ENCODE data around the gene ACAD10. TPM values are rescaled to one million over a fixed set of nuclear protein-coding genes. Genes with fewer than 3 reads are reported as not detected.

Gene ACAD10
- total RNA-seq, 1 donor from 2014 or later: 24.0 TPM

- Histone ChIP-seq H3K27me3 (ENCODE audit: low read depth) (no peaks in the 10 kb centered on the region), H3K9me3 (no peaks in the 10 kb centered on the region), H3K27ac (no peak overlapping the region), H3K36me3 (peaks cover 100% of the 10 kb centered on the region), H3K4me3 (no peak overlapping the region), H3K4me1 (no peaks in the 10 kb centered on the region)
- ATAC-seq: no peak
- DNase-seq: no peak
- intact Hi-C loops (cut with DNase I): no loop called here
- no peak for TF ChIP-seq CTCF (IDR thresholded peaks at IDR 0.05)
Measured at GRCh38 chr12:111656016-111656415, 29.8 kb upstream of the ACAD10 start.

GRCh38 chr12:111664499-111664898 is 21.4 kb upstream of the ACAD10 start:
- H3K9me3 ChIP-seq: no peaks in the 10 kb centered on the region
- ATAC-seq (no peak), DNase-seq (no peak)
- H3K4me1 ChIP-seq: no peaks in the 10 kb centered on the region
- intact Hi-C loops (cut with DNase I): no loop called here
- H3K27me3 ChIP-seq (ENCODE audit: low read depth): no peaks in the 10 kb centered on the region
- H3K27ac ChIP-seq: no peak overlapping the region
- no peak overlapping the region for H3K4me3 ChIP-seq
- peaks cover 97% of the 10 kb centered on the region for H3K36me3 ChIP-seq
- no peak for TF ChIP-seq CTCF (IDR thresholded peaks at IDR 0.05)

GRCh38 chr12:111664961-111665865 is 20.6 kb upstream of the ACAD10 start:
- H3K27me3 ChIP-seq (ENCODE audit: low read depth): no peaks in the 10 kb centered on the region
- intact Hi-C loops (cut with DNase I): no loop called here
- no peak for TF ChIP-seq CTCF (IDR thresholded peaks at IDR 0.05)
- DNase-seq: no peak
- H3K27ac ChIP-seq: no peak overlapping the region
- no peaks in the 10 kb centered on the region for H3K9me3 ChIP-seq
- no peak overlapping the region for H3K4me3 ChIP-seq
- peaks cover 97% of the 10 kb centered on the region for H3K36me3 ChIP-seq
- no peaks in the 10 kb centered on the region for H3K4me1 ChIP-seq
- ATAC-seq: no peak

GRCh38 chr12:111672822-111673381 is 13.0 kb upstream of the ACAD10 start:
- peak; percentile 76 to 88 for ATAC-seq
- no peaks in the 10 kb centered on the region for H3K27me3 ChIP-seq (ENCODE audit: low read depth)
- DNase-seq: no peak
- no peaks in the 10 kb centered on the region for H3K9me3 ChIP-seq
- TF ChIP-seq CTCF (IDR thresholded peaks at IDR 0.05): no peak
- no peaks in the 10 kb centered on the region for H3K4me1 ChIP-seq
- H3K36me3 ChIP-seq: peaks cover 95% of the 10 kb centered on the region
- H3K4me3 ChIP-seq: no peak overlapping the region
- intact Hi-C loops (cut with DNase I): no loop called here
- no peak overlapping the region for H3K27ac ChIP-seq

GRCh38 chr12:111673503-111673902 is 12.3 kb upstream of the ACAD10 start:
- Histone ChIP-seq H3K9me3 (no peaks in the 10 kb centered on the region), H3K36me3 (peaks cover 97% of the 10 kb centered on the region), H3K27ac (no peak overlapping the region), H3K4me3 (no peak overlapping the region), H3K27me3 (ENCODE audit: low read depth) (no peaks in the 10 kb centered on the region), H3K4me1 (no peaks in the 10 kb centered on the region)
- no peak for TF ChIP-seq CTCF (IDR thresholded peaks at IDR 0.05)
- ATAC-seq: peak in 1 of 2 donors; percentile 58
- DNase-seq: no peak
- intact Hi-C loops (cut with DNase I): no loop called here

All from lower lobe of right lung (tissue), 2 donors.